Fibroblast of pulmonary artery (primary cell): Measurements from ENCODE around the gene ZSWIM6.
"Not testable (repeated sequence)": the region's sequence is repeated elsewhere in the genome, so short reads cannot be mapped to it uniquely, and the experiment has no call there.

Experiments used
- DNase-seq: peaks from one replicate; pipeline ENCODE4 v3.0.0-alpha.2; 2010; ENCODE audit warnings: low read depth
- H3K4me3 ChIP-seq: replicated peaks from 2 replicates; pipeline ENCODE4 v1.5.1; 2011; ENCODE audit warnings: low read depth, mild to moderate bottlenecking, control low read depth, low read length, moderate library complexity
- CTCF ChIP-seq: IDR thresholded peaks from 2 replicates; pipeline ENCODE4 v1.5.1; 2011; ENCODE audit warnings: mild to moderate bottlenecking, control low read depth, low read length, inconsistent platforms; ENCODE audit errors: missing control alignments

The ZSWIM6 gene

GRCh38 chr5:61409568-61409967 is 77.5 kb downstream of the ZSWIM6 start:
- peak; percentile 92 for DNase-seq
- TF ChIP-seq CTCF = no peak
- peak overlapping the region; percentile 40 for H3K4me3 ChIP-seq

- DNase-seq = no peak
- no peak for TF ChIP-seq CTCF
- H3K4me3 ChIP-seq = no peak overlapping the region
These were observed 78.8 kb downstream of the ZSWIM6 start for GRCh38 chr5:61410811-61411210.

GRCh38 chr5:61412361-61412760 is 80.3 kb downstream of the ZSWIM6 start:
- no peak for TF ChIP-seq CTCF
- no peak for DNase-seq
- no peak overlapping the region for H3K4me3 ChIP-seq

GRCh38 chr5:61413205-61413604 is 81.1 kb downstream of the ZSWIM6 start:
- H3K4me3 ChIP-seq, DNase-seq: not testable (repeated sequence)

- no peak for TF ChIP-seq CTCF
- H3K4me3 ChIP-seq = no peak overlapping the region
- DNase-seq = no peak
These were observed 82.7 kb downstream of the ZSWIM6 start for GRCh38 chr5:61414806-61415205.

GRCh38 chr5:61416010-61416409 is 84.0 kb downstream of the ZSWIM6 start:
- no peak for DNase-seq
- H3K4me3 ChIP-seq = no peak overlapping the region
- TF ChIP-seq CTCF = no peak

- no peak for TF ChIP-seq CTCF
- no peak overlapping the region for H3K4me3 ChIP-seq
- no peak for DNase-seq
These were observed 84.4 kb downstream of the ZSWIM6 start for GRCh38 chr5:61416420-61416819.

GRCh38 chr5:61417340-61417739 is 85.3 kb downstream of the ZSWIM6 start:
- H3K4me3 ChIP-seq = no peak overlapping the region
- TF ChIP-seq CTCF = no peak
- no peak for DNase-seq
